ENCODE results near the gene PVALB.

Gene PVALB

DNA sequence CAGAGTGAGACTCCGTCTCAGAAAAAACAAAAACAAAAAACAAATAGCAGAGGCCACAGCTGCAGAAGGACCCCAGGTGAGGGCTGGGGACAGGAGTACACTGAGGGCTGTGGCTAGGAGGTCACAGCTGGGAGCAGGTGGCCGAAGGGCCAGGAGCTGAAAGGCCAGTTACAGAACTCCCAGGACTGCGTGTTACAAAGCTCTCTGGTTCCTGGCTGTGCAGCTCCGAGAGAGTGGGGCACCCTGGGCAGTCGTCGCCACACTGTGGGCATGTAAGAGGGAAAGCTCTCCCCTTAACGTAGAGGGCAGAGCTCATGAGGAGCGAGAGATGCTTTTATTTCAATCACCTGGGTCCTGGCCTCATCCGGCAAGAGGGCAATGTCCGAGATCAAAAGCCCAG lies 33.8 kb upstream of the PVALB start:
- no peak for DNase-seq
- in situ Hi-C loops (cut with MboI; ENCODE audit: low pct_unique_long_range_greater_than_20kb, low sequenced_read_pairs): no loop called here

GRCh38 chr22:36850056-36850455 lies 33.2 kb upstream of the PVALB start:
- DNase-seq: no peak
- in situ Hi-C loops (cut with MboI; ENCODE audit: low pct_unique_long_range_greater_than_20kb, low sequenced_read_pairs): no loop called here

DNA sequence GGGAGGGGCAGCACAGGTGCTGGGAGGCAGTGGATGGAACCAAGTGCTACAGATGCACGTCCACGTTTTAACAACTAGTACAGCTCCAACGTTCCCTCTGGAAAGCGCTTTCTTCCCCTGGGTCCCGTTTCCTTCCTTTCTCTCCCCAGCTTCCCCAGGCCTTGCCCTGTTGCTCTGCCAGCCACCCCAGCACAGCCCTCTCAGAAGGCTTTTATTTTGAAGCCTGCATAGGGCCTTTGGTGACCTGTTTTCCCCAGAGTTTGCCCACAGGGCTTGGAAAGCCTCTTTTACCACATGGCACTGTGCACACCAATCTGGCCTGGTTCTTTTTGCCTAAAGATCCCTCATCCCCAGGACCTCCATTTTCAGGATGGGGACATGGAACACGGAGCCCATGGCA lies 30.1 kb upstream of the PVALB start:
- DNase-seq: no peak
- in situ Hi-C loops (cut with MboI; ENCODE audit: low pct_unique_long_range_greater_than_20kb, low sequenced_read_pairs): no loop called here

DNA sequence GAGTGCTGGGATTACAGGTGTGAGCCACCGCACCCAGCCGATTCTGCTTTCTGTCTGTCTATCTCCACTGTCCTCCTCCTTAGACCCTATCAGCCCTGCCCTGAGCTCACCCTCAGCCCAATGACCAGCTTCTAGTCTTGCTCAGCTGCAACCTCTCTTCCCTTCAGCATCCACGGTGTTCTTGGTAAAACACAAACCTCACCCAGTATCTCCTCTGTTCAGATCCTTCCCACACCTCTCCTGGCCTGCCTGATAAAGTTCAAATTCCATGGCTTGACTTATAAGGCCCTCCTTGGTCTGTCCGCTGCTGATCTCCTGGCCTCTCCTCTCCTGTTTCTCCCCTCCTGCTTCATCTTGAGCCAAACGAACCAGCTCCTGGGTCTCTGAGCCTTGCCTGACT lies 29.4 kb upstream of the PVALB start:
- in situ Hi-C loops (cut with MboI; ENCODE audit: low pct_unique_long_range_greater_than_20kb, low sequenced_read_pairs): no loop called here
- DNase-seq: no peak

- DNase-seq: no peak
- in situ Hi-C loops (cut with MboI; ENCODE audit: low pct_unique_long_range_greater_than_20kb, low sequenced_read_pairs): no loop called here
Measured at GRCh38 chr22:36840106-36840505, 23.3 kb upstream of the PVALB start.

GRCh38 chr22:36839356-36840073 lies 22.7 kb upstream of the PVALB start:
- DNase-seq: no peak
- in situ Hi-C loops (cut with MboI; ENCODE audit: low pct_unique_long_range_greater_than_20kb, low sequenced_read_pairs): no loop called here

DNA sequence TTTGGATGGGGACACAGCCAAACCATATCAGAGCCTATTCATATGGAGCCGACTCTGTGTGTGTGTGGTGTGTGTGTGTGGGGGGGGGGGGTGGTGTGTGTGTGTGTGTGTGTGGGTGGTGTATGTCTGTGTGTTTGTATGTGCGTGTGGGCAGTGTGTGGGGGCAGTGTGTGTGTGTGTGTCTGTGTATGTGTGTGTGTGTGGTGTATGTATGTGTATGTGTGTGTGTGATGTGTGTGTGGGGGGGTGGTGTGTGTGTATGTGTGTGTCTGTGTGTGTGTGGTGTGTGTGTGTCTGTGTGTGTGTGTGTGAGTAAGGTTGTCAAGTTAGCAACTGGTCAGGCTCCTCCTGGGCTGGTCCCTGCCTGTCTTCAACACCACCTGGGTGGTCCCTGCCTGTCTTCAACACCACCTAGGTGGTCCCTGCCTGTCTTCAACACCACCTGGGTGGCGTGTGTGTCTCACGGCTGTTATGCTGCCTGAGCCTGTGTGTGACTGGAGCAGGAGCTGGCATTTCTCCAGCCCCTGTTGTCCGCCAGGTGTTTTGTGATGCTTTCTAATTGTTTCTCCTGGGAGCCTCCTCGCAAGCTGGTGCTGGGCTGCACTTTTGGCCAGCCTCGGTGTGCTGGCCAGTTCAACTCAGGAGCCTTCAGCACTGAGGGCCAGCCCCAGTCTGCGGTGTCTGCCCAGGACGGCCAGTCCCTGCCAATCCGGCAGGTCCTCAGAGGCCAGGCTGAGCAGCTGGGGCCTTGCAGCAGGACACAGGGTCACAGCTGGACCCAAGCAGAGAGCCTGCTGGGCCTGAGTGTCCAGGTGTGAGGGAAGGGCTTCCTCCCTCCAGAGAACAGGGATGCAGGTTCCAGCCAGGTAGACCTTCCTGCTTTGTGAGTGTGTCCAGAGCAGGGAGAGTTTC lies 21.5 kb upstream of the PVALB start:
- in situ Hi-C loops (cut with MboI; ENCODE audit: low pct_unique_long_range_greater_than_20kb, low sequenced_read_pairs): no loop called here
- DNase-seq: no peak

DNA sequence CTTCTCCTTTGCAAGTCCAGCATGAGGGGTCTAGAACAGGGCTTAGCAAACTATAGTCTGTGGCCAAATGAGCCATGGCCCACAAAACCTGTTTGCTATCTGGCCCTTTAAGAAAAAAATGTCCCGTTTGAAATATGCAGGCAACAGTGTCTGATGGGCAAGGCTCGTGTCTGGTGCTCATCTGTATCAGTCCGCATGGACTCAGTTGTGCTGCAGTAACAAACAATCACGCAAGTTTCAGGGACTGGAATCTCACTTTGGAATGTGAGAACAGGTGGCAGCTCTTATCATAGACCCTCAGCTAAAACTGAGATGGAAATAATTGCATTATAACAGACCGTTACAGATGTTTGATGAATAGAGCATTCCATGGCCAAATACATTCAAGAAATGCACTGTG lies 19.1 kb upstream of the PVALB start:
- no peak for DNase-seq
- in situ Hi-C loops (cut with MboI; ENCODE audit: low pct_unique_long_range_greater_than_20kb, low sequenced_read_pairs): no loop called here

DNA sequence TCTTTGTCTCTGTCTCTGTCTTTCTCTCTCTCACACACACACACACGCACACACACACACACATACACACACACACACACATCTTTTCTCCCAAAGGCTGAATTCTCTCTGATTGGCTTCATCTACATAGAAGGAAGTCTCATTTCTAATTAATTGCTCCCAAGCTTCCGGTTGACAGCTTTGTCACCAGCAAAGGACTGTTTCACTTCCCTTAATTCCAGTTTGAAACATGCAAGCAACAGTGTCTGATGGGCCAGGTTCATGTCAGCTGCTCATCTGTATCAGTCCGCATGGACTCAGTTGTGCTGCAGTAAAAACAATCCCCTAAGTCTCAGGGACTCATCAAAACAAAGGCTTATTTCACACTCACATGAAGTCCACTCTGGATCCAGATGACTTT lies 16.2 kb upstream of the PVALB start:
- in situ Hi-C loops (cut with MboI; ENCODE audit: low pct_unique_long_range_greater_than_20kb, low sequenced_read_pairs): no loop called here
- peak; percentile 83 for DNase-seq

GRCh38 chr22:36831717-36832116 lies 14.9 kb upstream of the PVALB start:
- no peak for DNase-seq
- in situ Hi-C loops (cut with MboI; ENCODE audit: low pct_unique_long_range_greater_than_20kb, low sequenced_read_pairs): no loop called here

DNA sequence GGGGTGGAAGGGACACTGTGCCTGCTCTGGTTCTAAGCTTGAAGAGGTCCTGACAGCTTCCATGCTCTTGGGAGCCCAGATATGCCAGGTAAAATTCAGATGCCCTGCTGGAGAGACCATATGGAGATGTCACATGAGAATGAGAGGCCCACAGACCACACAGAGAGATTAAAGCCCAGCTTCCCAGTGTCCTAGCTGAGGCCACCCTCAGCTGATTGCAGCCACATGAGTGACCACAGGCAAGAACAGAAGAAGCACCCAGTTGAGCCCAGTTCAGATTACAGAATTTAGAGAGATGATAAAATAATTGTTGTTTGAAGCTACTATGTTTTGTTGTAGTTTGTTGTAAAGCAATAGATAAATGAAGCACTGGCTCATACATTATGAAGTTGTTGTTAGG lies 14.4 kb upstream of the PVALB start:
- no peak for DNase-seq
- in situ Hi-C loops (cut with MboI; ENCODE audit: low pct_unique_long_range_greater_than_20kb, low sequenced_read_pairs): no loop called here

DNA sequence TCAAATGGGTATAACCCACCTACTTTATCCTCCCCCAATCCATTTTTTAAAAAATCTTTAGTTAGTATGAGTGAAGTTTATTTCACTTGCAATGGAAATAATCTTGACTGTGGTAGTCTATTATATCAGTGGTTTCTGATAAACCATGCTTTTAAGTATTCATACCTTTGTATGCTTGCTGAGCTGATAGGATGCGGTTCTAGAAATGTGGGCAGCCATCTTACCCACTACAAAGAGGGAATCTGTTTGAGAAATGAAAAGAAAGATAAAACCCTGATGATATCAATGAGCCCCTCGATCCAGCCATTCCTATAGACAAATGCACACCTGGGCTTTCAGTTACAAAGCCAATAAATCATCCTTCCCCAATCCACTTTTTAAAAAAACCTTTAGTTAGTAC lies 13.8 kb upstream of the PVALB start:
- DNase-seq: no peak

DNA sequence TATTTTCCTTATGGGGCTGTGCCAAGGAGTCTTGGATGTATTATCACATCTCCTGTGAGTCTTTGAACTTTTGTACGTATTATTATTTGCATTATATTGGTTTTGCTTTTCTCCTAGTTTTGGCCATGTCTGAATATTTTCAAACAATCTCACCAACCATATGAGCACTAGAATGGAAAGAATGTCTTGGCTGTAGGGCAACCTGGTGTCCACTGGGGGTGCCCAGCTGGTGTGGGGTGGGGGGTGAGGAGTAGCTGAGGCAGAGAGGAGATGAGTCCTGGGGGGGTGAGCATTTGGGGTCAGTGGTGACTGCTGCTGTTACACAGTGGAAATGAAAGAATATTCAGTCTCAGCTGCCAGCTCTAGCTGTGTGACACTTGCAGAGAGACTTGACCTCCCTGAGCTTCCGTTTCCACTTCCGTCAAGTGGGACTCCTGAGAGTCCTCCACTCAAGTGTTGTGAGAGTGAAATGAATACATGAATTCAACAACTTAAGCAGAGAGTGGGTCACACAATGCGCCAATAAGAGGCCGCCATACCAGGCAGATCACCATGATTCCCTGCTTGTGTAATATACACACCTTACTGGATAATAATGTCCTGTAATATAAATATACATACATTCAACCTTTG lies 12.7 kb upstream of the PVALB start:
- in situ Hi-C loops (cut with MboI; ENCODE audit: low pct_unique_long_range_greater_than_20kb, low sequenced_read_pairs): no loop called here
- no peak for DNase-seq

More for the DNA sequence above, 13.8 kb upstream of the PVALB start:
- in situ Hi-C loops (cut with MboI; ENCODE audit: low pct_unique_long_range_greater_than_20kb, low sequenced_read_pairs): no loop called here

DNA sequence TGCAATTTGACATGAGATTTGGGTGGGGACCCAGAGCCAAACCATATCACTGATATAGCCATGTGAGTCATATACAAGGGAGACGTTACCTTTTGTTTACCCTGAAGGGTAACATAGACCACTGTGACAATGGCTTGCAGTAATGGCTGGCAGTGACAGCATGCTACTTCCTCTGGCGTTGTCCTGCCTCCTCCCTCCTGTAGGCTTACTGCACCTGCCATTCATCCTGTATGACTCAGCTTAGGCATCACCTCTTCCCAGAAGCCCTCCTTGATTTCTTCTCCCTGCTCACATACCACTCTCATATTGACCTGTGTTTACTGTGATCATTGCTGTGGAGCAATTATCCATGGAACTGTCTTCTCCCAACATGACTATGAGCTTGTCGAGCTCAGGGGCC lies 12.0 kb upstream of the PVALB start:
- in situ Hi-C loops (cut with MboI; ENCODE audit: low pct_unique_long_range_greater_than_20kb, low sequenced_read_pairs): no loop called here
- DNase-seq: no peak

- no peak for DNase-seq
- in situ Hi-C loops (cut with MboI; ENCODE audit: low pct_unique_long_range_greater_than_20kb, low sequenced_read_pairs): no loop called here
Measured at GRCh38 chr22:36826262-36826661, 9.4 kb upstream of the PVALB start.

- in situ Hi-C loops (cut with MboI; ENCODE audit: low pct_unique_long_range_greater_than_20kb, low sequenced_read_pairs): no loop called here
- DNase-seq: no peak
Measured at GRCh38 chr22:36824655-36825054, 7.8 kb upstream of the PVALB start.

GRCh38 chr22:36823186-36823839 lies 6.5 kb upstream of the PVALB start:
- in situ Hi-C loops (cut with MboI; ENCODE audit: low pct_unique_long_range_greater_than_20kb, low sequenced_read_pairs): no loop called here
- no peak for DNase-seq

DNA sequence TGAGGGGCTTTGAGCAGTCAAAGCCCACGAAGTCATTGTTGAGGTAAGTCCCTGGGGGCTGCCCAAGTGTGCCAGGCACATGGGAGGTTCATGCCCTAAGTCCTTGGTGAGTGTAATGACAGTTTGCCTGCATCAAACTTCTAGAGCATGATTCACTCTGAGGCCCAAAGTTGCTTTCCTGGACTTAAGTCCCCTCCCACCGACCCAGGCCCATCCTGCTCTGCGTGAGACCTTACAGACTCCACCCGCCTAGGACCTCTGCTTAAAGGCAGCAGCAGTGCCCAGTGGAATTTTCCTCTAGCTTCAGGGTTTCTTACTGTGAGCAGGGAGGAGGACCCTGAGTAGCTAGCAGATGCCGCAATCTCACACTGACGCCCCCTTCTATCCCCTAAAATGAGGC lies 5.7 kb upstream of the PVALB start:
- DNase-seq: no peak
- in situ Hi-C loops (cut with MboI; ENCODE audit: low pct_unique_long_range_greater_than_20kb, low sequenced_read_pairs): no loop called here

DNA sequence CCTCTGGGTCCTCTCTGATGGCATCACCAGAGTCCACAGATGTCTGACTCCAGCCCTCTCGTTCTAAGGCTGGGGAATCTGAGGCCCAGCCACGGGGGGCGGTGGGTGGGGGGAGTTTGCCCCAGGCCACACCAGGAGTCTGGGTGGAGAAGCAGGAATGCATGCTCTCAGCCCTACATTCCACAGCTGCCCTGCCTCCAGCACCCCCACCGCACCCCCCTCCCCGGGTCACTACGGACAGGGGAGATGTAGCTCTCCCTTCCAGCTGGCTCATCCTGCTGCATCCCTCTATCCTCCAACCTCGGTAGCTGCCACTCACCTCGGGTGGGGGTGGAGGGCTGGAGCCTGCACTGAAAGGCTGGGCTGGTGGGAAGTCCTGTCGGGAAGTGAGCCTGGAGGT lies 2.3 kb upstream of the PVALB start:
- DNase-seq: no peak

More for the DNA sequence above, 2.3 kb upstream of the PVALB start:
- in situ Hi-C loops (cut with MboI; ENCODE audit: low pct_unique_long_range_greater_than_20kb, low sequenced_read_pairs): no loop called here

Data from KBM-7 (cell line).